CD4-positive, alpha-beta T cell treated with Interleukin-21 for 1 hour (primary cell): Measurements from ENCODE around the gene DYRK2.

Experiments
- DNase-seq: peaks from one replicate; pipeline ENCODE4 v3.0.0-alpha.2; 2020

DYRK2 gene

GRCh38 chr12:67648521-67649260, at the start of gene DYRK2:
Gene DYRK2 (plus strand): TSS chr12:67648745. CDS start chr12:67649134, 389 bp downstream.
- peak; percentile 82 for DNase-seq

GRCh38 chr12:67599691-67600090, 48.9 kb upstream of the DYRK2 start:
- DNase-seq: no peak

- no peak for DNase-seq
These were observed 47.4 kb upstream of the DYRK2 start for GRCh38 chr12:67601126-67601525.

DNA sequence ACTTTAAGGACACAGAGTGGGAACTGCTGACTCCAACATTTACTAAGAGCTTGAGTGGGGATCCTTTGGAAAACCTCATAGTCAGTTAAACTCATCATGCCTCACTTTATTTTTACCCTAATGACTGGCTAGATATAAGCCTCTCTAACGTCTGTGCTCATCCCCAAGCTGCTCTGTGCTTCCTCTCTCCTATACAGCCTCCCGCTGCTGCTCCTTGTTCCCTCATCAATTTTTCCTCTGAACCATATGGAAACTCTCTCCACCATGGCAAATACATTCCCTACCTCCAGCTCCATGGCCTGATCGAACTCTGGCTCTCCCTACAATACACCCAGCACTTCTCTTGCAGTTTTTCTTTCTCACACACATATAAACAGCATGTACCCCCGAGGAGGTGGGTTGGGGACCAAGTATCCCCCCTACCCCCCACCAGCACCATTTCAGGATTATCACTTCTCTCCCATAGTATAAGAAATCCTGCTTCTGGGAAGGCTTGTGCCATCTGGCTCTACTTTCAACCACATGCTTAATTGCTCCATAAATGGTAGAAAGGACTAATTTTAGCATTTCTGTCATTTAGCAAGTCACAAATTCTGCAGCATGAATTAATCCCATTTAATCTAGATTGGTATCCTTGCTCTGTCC, 39.2 kb upstream of the DYRK2 start:
- no peak for DNase-seq

DNA sequence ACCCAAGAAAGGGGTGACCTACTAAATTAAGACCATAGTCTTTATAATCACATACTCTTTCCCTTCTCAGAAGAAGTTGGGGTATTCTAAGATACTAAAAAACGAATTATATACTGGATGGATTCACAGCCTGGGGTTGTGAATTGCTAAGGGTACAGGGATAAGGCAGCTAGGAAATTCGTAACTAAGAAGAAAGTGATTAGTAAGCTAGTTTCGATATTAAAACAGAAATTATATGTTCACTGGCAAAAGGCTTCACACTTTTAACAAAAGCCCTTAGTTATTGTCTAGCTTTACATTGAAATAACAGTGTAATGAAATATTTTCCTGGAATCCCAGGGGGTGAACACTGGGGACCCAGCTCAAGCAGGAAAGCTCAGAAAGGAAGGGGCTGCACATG, 35.5 kb upstream of the DYRK2 start:
- no peak for DNase-seq

GRCh38 chr12:67617629-67618028, 30.9 kb upstream of the DYRK2 start:
- no peak for DNase-seq

GRCh38 chr12:67618303-67618702, 30.2 kb upstream of the DYRK2 start:
- DNase-seq: no peak

- DNase-seq: no peak
These were observed 27.4 kb upstream of the DYRK2 start for GRCh38 chr12:67621112-67621511.

DNA sequence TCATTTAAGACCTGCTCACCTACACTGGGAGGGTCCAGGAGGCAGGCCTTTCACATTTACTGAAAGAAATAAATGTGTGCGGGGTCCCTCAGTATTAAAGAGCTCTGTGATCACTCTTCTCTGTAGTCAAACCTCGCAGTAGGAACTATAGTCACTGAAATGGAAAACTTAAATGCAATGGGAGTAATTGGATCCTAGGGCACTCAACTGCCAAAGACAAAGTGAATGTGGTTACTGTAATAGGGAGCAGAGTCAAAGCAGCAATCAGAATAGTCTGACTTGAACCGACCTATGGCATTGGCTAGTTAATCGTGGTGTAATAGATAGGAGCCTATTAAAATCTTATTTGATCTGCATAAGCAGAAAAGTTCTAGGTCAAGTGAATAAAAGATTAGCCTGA, 26.6 kb upstream of the DYRK2 start:
- no peak for DNase-seq

DNA sequence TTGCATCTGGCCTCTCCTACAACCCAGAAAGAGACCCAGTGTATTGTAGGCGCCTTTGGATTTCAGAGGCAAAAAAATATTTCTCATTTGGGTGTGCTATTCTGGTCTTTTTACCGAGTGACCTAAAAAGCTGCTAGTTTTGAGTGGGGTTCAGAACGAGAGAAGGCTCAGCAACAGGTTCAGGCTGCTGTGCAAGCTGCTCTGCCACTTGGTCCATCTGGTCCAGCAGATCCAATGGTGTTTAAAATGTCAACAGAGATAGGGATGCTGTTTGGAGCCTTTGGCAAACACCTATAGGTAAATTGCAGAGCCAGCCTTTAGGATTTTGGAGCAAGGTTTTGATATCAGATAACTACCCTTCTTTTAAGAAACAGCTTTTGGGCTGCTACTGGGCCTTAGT, 25.3 kb upstream of the DYRK2 start:
- no peak for DNase-seq

DNA sequence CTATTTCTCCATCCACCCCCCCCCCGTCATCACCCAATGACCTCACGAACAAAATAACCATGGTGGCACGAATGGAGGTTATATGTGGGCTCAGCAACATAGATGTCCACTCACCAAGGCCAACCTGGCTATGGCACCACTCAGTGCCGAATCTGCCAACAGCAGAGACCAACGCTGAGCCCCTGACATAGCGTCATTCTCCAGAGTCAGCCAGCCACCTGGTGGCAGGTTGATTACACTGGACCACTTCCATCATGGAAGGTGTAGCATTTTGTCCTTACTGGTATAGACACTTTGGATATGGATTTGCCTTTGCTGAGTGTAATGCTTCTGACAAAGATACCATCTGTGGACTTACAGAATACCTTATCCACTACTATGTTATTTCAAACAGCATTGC, 24.2 kb upstream of the DYRK2 start:
- no peak for DNase-seq

- DNase-seq: no peak
These were observed 23.5 kb upstream of the DYRK2 start for GRCh38 chr12:67625004-67625403.

GRCh38 chr12:67626156-67626555, 22.4 kb upstream of the DYRK2 start:
- DNase-seq: no peak

DNA sequence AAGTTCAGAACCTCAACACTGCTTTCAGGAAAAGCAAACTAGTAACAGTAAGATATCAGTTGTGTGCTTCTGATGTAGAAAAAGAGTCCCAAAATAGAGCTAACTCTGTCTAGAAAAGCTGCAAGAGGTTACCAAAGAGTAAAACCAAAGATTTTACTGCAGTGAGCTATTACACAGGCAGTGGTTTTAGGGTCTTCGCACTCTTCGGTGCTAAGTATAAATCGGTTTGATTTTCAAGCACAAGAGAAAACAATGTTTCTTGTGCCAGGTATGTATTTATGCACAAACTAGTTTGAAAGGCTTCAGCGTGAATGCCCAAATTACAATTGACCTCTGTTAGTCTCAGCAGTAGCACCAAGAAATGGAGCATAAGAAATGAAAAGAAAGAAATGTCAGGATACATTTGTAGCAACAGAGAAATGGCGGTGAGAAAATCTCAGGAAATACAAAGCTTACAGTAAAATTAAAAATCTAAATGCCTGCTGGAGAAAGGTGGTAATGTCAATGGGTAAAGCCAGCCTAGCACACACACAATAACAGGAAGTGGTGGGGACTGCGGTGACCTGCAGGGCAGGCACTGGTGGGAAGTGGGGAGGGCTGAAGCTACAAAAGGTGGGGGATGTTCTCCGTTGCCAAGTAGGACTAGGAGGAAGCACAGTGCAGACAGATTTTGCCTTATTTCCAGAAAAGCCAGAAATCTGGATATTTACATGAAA, 18.0 kb upstream of the DYRK2 start:
- peak; percentile 91 for DNase-seq

DNA sequence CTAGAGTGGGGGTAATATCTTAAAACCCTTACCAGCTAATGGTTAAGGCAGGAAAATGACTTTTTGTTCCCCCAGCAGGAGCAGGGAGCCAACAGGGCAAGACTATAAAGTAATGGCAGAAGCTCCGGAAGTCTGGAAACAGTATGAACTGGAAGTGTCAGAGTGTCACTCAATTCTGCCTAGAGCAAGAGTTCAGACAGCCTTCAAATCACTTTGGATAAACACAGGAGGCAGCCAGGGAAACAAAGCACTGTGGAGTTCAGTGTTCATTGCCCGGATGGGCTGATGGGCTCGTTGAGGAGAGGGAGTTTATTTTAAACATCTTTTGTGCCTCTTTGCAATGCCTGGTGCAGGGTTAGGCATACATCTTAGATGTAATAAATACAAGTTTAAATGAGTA, 16.5 kb upstream of the DYRK2 start:
- no peak for DNase-seq

- no peak for DNase-seq
These were observed 15.4 kb upstream of the DYRK2 start for GRCh38 chr12:67633024-67633610.

GRCh38 chr12:67633708-67634107, 14.8 kb upstream of the DYRK2 start:
- DNase-seq: no peak

- no peak for DNase-seq
These were observed 14.2 kb upstream of the DYRK2 start for GRCh38 chr12:67634303-67634761.

DNA sequence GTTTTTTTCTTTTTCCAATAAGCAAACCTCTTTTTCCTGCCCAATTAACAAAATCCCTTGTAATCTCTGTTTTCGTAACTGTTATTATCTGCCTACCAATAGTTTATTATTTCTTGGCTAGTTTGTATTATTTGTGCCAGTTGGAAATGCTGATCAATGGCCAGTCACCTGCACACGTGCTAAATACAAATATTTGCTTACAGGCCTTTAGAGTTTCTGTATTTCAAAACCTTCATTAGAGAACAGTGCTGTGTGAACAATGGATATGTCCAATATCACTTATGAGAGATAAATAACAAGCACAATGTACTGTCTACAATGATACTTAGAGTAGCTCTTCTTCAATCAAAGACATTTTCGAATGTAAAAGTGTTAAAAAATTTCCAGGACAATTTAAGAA, 10.8 kb upstream of the DYRK2 start:
- DNase-seq: no peak

GRCh38 chr12:67638694-67639093, 9.9 kb upstream of the DYRK2 start:
- DNase-seq: no peak

DNA sequence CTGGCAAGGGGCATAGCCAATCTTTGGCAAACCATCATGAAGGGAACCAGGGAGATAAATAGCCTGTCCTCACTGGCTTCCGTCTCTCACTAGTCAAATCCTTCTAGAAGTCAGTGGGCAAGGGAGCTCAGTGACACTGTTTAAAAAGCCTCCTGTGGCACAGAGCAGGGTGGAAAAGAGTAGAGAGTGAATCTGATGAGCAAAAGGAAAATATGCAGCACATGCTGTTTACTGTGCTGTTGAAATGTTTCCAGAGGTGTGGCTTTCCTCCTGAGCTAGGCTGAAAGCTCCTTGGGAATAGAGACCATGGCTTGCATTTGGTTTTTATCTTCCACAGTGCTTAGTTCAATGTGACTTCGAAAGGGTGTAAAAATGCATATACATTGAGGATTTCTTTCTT, 7.7 kb upstream of the DYRK2 start:
- no peak for DNase-seq

- no peak for DNase-seq
These were observed 3.4 kb upstream of the DYRK2 start for GRCh38 chr12:67645126-67645525.

DNA sequence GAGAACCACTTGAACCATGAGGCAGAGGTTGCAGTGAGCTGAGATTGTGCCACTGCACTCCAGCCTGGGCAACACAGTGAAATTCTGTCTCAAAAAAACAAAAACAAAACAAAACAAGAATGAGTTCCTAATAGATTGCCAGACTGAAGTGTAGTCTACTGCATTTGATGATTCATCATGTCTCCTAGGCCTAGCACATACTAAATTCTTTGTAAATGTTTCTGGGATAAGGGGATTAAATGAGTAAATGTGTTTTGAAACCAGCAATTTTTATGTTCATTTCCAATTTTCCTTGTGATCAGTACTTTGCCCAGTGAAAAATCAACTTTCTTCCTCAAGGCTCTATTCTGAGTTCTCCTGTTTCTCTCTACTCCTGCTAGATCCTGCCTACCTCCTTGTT, 2.9 kb upstream of the DYRK2 start:
- no peak for DNase-seq

- no peak for DNase-seq
These were observed 1.8 kb upstream of the DYRK2 start for GRCh38 chr12:67646775-67647174.
